Kidney epithelial cell (primary cell): ENCODE measurements around the gene PDE8A. TPM values are rescaled to one million over a fixed set of nuclear protein-coding genes. Genes with fewer than 3 reads are reported as not detected.

Experiments
- DNase-seq: peaks from one replicate; pipeline ENCODE4 v3.0.0-alpha.2; 2010; ENCODE audit warnings: low read depth
- H3K27me3 ChIP-seq: 2 replicates; pipeline ENCODE4 v1.6.0; 2011; ENCODE audit warnings: low read length; ENCODE audit not compliant: control insufficient read depth, insufficient read depth
- H3K36me3 ChIP-seq: 2 replicates; pipeline ENCODE4 v1.5.1; 2011; ENCODE audit warnings: low read length; ENCODE audit not compliant: control insufficient read depth, insufficient read depth
- H3K4me3 ChIP-seq: 2 replicates; pipeline ENCODE4 v1.5.1; 2011; ENCODE audit warnings: low read depth, mild to moderate bottlenecking, control low read depth, low read length
- CTCF ChIP-seq: IDR thresholded peaks from 2 replicates; pipeline ENCODE4 v1.5.1; 2011; ENCODE audit warnings: mild to moderate bottlenecking, moderate library complexity, low read length, control low read depth, inconsistent platforms; ENCODE audit not compliant: insufficient read depth, poor library complexity, severe bottlenecking
- total RNA-seq: library from RNA; depleted of rRNA; stranded (reverse); fragments of >200 nt; gene quantifications from 2 replicates; pipeline ENCODE4 v1.2.3, GENCODE V29; 2015

The PDE8A gene
- total RNA-seq, 1 donor from 2014 or later, result 31.5 TPM

DNA sequence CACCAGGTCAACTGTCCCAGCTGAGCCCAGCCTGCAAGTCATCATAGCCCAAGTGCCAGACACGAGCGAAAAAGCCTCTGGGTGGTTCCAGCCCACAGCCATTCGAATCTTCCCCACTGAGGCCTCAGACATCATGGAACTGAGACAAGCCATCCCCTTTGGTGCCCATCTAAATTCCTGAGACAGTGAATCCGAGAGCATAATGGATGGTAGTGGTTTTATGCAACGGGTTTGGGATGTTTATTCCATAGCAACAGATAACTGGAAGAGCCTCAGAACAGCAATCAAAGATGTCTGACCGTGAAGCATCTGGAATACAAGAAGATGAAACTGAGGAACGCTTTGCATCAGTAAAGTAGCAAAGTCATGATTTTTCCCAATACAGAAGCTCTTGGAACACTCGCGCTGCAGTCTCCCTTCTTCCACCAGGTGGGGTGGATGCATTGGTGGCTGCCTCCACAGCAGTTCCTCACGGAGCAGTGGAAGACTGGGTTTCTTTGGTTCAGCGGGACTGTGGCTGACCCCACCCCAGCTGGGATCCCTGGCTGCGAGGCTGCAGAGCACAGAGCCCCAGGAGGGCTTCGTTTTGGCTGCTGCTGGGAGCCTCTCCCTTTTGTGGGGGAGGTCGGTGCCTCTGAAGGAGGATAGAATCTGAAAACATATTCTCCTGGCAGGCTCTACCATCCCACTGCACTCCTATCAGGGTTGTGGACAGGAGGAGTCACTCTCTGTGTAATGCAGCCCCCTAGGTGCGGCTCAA lies 26.4 kb upstream of the PDE8A start:
- Histone ChIP-seq H3K27me3 (no peaks in the 10 kb centered on the region), H3K4me3 (no peak overlapping the region)
- no peak for DNase-seq

DNA sequence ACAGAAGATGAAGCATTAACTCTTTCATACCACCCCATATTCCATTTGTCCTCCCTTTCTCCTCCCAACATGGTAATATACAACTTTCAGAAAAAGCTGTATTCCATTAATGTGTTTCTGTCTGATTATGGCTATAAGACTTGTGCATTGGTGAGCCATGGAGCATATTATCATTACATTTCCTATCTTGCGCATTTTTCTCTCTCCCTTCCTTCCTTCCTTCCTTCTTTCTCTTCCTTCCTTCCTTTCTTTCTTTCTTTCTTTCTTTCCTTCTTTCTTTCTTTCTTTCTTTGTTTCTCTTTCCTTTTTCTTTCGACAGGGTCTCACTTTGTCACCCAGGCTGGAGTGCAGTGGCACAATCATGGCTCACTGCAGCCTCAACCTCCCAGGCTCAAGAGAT lies 25.5 kb upstream of the PDE8A start:
- H3K36me3 ChIP-seq, result no peaks in the 10 kb centered on the region
- H3K4me3 ChIP-seq, result no peak overlapping the region
- DNase-seq, result no peak
- TF ChIP-seq CTCF, result no peak
- no peaks in the 10 kb centered on the region for H3K27me3 ChIP-seq

More for the DNA sequence above, 26.4 kb upstream of the PDE8A start:
- TF ChIP-seq CTCF, result peak; percentile 94
- H3K36me3 ChIP-seq, result no peaks in the 10 kb centered on the region

GRCh38 chr15:84960391-84961113 lies 21.1 kb upstream of the PDE8A start:
- Histone ChIP-seq H3K27me3 (no peaks in the 10 kb centered on the region), H3K4me3 (no peak overlapping the region), H3K36me3 (no peaks in the 10 kb centered on the region)
- no peak for TF ChIP-seq CTCF
- DNase-seq, result no peak

GRCh38 chr15:84961114-84961452 lies 20.6 kb upstream of the PDE8A start:
- no peaks in the 10 kb centered on the region for H3K27me3 ChIP-seq
- no peaks in the 10 kb centered on the region for H3K36me3 ChIP-seq
- no peak for TF ChIP-seq CTCF
- DNase-seq, result no peak
- H3K4me3 ChIP-seq, result no peak overlapping the region

- DNase-seq, result no peak
- no peak for TF ChIP-seq CTCF
- H3K27me3 ChIP-seq, result no peaks in the 10 kb centered on the region
- no peak overlapping the region for H3K4me3 ChIP-seq
- H3K36me3 ChIP-seq, result no peaks in the 10 kb centered on the region
Observed at GRCh38 chr15:84961707-84962106, 19.9 kb upstream of the PDE8A start.

GRCh38 chr15:84962955-84963354 lies 18.7 kb upstream of the PDE8A start:
- H3K27me3 ChIP-seq, result no peaks in the 10 kb centered on the region
- H3K4me3 ChIP-seq, result no peak overlapping the region
- no peak for DNase-seq
- TF ChIP-seq CTCF, result no peak
- H3K36me3 ChIP-seq, result no peaks in the 10 kb centered on the region
